GM18508 (cell line): Measurements from ENCODE around the gene KCNAB1.

Experiments
- ATAC-seq: cut with Tn5 transposase; IDR thresholded peaks from one replicate; pipeline ENCODE4 v1.9.1; 2021; ENCODE audit warnings: moderate number of reproducible peaks; ENCODE audit not compliant: insufficient read depth, unreplicated experiment

Gene KCNAB1

GRCh38 chr3:156424758-156425157, 304.4 kb downstream of the KCNAB1 start:
- no peak for ATAC-seq

DNA sequence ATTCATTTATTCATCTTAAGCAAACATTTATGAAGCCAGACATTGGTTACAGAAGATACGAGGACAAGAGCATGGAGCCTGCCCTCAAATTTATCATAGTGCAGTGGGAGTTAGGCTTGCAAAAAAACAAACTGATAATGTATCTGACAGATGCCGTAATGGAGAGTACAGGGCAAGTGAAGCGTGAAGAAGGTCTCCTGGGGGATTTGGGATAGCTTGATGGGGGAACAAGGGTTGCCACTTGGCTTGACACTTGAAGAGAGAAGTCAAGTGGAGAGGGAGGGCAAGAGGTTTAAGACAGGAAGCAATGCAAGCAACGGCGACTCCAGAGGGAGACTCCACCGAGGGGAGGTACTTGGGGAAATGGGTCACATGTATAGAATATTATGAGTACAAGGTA, 305.3 kb downstream of the KCNAB1 start:
- ATAC-seq, result no peak

GRCh38 chr3:156429125-156429524, 308.7 kb downstream of the KCNAB1 start:
- ATAC-seq, result no peak

GRCh38 chr3:156431334-156432124, 311.2 kb downstream of the KCNAB1 start:
- no peak for ATAC-seq

DNA sequence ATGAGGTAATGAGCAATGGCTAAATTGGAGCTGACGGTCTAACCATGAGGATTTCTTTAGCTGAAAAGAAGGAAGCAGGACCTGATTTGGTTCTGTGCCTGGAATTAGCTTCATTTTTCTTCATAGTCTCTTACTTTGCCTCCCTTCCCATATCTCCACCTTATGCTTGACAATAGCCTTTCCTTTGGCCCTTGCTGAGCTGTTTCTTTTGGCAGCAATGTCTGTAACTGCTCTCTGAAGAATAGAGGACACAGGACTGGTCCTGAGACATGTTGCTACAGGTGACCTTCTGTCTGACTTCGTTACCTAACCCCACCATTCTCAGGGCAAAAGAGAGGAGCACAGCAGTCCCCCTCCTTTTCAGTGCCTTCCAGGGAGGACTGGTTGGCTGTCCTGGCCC, 312.2 kb downstream of the KCNAB1 start:
- ATAC-seq, result no peak

- no peak for ATAC-seq
Measured at GRCh38 chr3:156433138-156433537, 312.8 kb downstream of the KCNAB1 start.

GRCh38 chr3:156433910-156434309, 313.5 kb downstream of the KCNAB1 start:
- no peak for ATAC-seq

- ATAC-seq, result no peak
Measured at GRCh38 chr3:156434921-156435320, 314.5 kb downstream of the KCNAB1 start.

- no peak for ATAC-seq
Measured at GRCh38 chr3:156443079-156443478, 322.7 kb downstream of the KCNAB1 start.

GRCh38 chr3:156445117-156446090, 325.0 kb downstream of the KCNAB1 start:
- no peak for ATAC-seq

GRCh38 chr3:156448300-156448699, 327.9 kb downstream of the KCNAB1 start:
- ATAC-seq, result no peak

DNA sequence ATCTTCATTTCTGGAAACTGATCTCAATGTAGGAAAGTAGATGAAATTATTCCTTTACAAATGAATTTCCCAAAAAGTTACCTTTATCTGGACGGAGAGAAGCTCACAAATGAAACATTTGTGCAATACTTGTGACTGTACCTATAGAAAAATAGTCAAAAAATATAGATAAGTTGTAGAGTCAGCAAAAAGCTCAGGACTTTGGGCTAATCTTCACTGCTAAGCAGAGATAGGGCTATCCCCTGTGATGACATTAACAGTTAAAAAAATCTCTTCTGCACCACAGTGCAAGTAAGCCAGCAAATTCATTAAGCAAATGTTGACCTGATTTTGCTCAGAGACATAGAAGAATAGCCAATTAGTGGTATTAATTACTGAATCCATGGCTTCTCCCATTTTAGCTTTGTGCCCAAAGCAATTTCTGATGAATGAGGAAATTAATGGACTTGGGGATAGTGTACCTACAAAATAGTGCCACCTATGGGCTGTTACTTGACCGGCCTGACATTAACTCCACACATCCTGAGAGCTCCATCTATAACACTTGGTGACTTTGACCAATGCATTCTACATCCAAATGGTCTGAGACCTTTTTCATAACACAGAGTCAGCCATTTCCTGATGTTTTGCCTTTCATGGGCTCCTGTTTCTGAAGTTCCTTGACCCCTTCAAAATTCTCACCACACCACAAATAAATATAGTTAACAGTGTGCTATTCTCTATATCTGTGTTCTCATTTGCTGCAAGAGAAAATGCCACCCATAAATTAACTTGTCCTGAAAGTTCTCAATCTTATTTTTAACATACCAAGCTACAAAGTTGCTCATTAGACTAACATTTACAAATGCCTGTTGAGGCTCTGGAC, 329.6 kb downstream of the KCNAB1 start:
- no peak for ATAC-seq

- ATAC-seq, result no peak
Measured at GRCh38 chr3:156455839-156456238, 335.5 kb downstream of the KCNAB1 start.

DNA sequence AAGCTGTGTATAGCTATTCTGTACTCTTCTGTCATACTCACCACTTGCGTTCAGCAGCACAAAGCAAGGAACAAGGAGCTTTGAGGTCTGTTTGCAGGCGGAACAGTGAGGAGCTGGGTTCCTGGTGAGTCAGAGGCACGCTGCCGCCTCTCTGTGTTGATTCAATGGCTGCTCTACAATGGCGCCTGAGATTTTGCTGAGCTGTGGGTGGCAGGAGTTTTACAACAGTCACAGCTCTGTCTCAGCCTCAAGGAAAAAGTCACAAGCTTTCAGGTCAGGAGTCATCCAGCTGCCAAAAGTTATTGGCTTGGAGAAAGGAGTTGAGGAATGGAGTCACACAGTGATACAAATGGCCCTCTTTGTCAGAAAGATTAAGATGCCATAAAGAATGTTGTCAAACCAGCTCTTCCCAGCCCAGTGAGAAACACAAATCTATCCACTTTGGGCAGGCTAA, 336.4 kb downstream of the KCNAB1 start:
- ATAC-seq, result no peak

GRCh38 chr3:156459434-156459833, 339.1 kb downstream of the KCNAB1 start:
- no peak for ATAC-seq

DNA sequence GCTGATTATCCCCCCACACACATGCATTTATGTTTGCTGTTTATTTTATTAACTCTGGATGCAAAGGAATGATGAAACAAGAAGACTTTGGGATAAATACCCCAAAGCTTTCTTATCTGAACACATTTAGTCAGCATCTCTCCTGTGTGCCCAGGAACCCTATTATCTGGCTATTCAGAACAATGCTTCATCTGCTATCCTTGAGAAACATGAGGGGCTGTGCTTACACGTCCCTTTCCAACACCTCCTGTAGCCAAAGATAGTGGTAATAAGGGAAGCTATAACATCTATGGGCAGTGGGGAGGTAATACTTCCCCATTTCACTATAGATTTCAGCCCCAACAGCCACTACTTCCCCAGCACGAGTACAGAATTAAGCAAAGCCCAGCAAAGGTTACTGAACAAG, 339.8 kb downstream of the KCNAB1 start:
- no peak for ATAC-seq

DNA sequence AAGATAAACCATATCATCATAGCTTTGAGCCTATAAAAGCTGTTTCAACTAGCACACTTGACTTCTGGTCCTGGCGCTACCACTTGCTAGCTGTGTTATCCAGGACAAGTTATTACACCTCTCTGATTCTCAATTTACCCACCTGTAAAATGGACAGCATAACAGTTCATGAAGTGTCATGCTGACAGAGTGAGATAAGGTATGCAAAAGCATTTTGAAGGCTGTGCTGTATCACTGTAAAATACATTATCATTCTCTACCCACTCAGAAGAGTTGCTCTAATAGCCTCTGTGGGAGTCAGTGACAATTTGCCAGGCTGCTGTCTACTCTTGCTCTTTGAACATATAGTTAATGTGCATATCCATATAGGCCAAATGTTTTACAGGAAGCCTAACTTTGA, 341.5 kb downstream of the KCNAB1 start:
- no peak for ATAC-seq

GRCh38 chr3:156463123-156463522, 342.7 kb downstream of the KCNAB1 start:
- ATAC-seq, result no peak

DNA sequence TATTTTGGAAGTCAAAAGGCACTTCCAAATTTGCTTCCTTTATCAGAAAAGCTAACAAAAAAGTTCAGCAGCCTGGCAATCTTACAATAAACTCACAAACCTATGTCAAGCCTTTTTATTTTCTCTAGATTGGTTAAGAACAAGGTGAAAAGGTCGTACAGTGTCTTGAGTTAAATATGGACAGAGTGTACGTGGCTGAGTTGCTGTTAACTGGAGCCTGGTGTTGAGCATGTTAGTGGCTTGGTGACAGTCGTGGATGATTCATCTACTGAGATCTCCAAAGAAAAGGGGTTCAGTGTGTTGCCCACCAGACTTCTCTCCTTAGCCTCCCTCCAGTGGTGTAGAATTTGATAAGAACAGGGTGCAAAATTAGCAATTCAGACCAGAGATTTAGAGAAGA, 344.8 kb downstream of the KCNAB1 start:
- no peak for ATAC-seq

DNA sequence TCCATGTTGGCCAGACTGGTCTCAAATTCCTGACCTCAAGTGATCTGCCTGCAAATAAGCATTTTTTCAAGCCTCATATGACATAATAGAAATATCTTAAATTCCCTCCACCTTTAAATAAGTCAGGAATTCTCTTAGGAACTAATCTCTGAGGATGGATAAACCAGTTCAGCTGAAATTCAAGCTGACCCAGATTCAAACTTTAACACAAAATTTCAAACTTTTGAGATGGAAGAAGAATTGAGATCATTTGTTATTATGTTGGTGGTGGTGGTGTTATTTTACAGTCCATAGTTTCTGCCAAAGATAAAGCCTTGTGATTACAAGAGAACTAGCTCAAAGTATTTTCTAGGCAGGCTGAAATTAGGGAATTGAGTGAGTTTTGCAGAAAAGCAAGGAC, 349.1 kb downstream of the KCNAB1 start:
- no peak for ATAC-seq
